Keratinocyte (primary cell): Measurements from ENCODE around the gene ADGRB3.

Experiments used
- EZH2 ChIP-seq: IDR thresholded peaks from one replicate; pipeline ENCODE4 v1.6.1; 2012; ENCODE audit warnings: inconsistent platforms, mild to moderate bottlenecking, low read length, moderate library complexity
- TF ChIP-seq, protein P1 (sequence below), 3 experiments: IDR thresholded peaks in 1 of 3; conservative IDR thresholded peaks in 1 of 3; optimal IDR thresholded peaks in 1 of 3; 2 replicates in 2 of 3; 3 replicates in 1 of 3; pipeline versions ENCODE3 to v1.5.1; 2011; ENCODE audit warnings: low read length in 3 of 3, mild to moderate bottlenecking in 3 of 3, moderate library complexity in 2 of 3, control low read depth in 1 of 3, inconsistent platforms in 1 of 3; ENCODE audit not compliant: insufficient read depth in 2 of 3; ENCODE audit errors: extremely low read depth in 1 of 3

DNA sequence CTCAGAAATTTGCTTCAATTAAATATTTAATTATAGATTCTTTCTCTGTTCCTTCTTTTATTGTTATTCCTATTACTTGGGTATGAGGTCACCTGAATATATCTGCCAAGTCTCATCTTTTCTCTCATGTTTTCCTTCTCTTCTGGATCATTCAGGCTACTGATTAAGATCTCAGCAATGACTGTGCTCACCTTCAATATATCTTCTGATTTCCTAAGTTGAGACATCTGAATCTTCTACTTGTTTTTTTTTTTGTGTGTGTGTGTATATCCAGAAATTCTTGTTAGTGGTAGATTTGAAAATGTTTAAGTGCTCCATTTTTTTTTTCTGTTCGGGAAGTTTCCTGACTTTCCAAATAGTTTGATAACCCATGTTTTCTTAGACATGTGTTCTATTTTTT lies 108.0 kb downstream of the ADGRB3 start:
- TF ChIP-seq, protein P1, sequence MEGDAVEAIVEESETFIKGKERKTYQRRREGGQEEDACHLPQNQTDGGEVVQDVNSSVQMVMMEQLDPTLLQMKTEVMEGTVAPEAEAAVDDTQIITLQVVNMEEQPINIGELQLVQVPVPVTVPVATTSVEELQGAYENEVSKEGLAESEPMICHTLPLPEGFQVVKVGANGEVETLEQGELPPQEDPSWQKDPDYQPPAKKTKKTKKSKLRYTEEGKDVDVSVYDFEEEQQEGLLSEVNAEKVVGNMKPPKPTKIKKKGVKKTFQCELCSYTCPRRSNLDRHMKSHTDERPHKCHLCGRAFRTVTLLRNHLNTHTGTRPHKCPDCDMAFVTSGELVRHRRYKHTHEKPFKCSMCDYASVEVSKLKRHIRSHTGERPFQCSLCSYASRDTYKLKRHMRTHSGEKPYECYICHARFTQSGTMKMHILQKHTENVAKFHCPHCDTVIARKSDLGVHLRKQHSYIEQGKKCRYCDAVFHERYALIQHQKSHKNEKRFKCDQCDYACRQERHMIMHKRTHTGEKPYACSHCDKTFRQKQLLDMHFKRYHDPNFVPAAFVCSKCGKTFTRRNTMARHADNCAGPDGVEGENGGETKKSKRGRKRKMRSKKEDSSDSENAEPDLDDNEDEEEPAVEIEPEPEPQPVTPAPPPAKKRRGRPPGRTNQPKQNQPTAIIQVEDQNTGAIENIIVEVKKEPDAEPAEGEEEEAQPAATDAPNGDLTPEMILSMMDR (optimal IDR thresholded peaks at IDR 0.05 in 1 of 3, IDR thresholded peaks at IDR 0.05 in 1 of 3, conservative IDR thresholded peaks at IDR 0.05 in 1 of 3; ENCODE audit: extremely low read depth in 1 of 3, insufficient read depth in 2 of 3, low read length in 3 of 3), result no peak
- no peak for TF ChIP-seq EZH2
